Neural crest cell (in vitro differentiated cells): ENCODE measurements around the gene CFAP53. TPM values are rescaled to one million over a fixed set of nuclear protein-coding genes. Genes with fewer than 3 reads are reported as not detected.

Experiments used
- DNase-seq: peaks from one replicate; pipeline ENCODE4 v3.0.0; 2021; ENCODE audit warnings: low read depth, mixed read lengths, low spot score
- H3K27ac Mint-ChIP-seq: one replicate; pipeline ENCODE4 v1.8.0; 2021; ENCODE audit warnings: mild to moderate bottlenecking, mixed read lengths; ENCODE audit not compliant: unreplicated experiment
- H3K27me3 Mint-ChIP-seq: 2 replicates; pipeline ENCODE4 v1.8.0; 2021; ENCODE audit warnings: low read depth, mild to moderate bottlenecking, mixed read lengths
- H3K36me3 Mint-ChIP-seq: 2 replicates; pipeline ENCODE4 v1.8.0; 2021; ENCODE audit warnings: low read depth, mild to moderate bottlenecking, mixed read lengths
- H3K4me1 Mint-ChIP-seq: 2 replicates; pipeline ENCODE4 v1.8.0; 2021; ENCODE audit warnings: mixed read lengths
- H3K4me3 Mint-ChIP-seq: one replicate; pipeline ENCODE4 v1.8.0; 2021; ENCODE audit warnings: mild to moderate bottlenecking, mixed read lengths
- H3K9me3 Mint-ChIP-seq: 2 replicates; pipeline ENCODE4 v1.8.0; 2021; ENCODE audit warnings: mixed read lengths
- CTCF ChIP-seq: fragments of 200-600 bp; sonication (generic); conservative IDR thresholded peaks from 2 replicates; pipeline ENCODE4 v1.5.0; 2021; ENCODE audit warnings: antibody characterized with exemption, mild to moderate bottlenecking
- long read RNA-seq: library from polyadenylated mRNA; unstranded; transcript quantifications from one replicate; pipeline ENCODE4 v2.0.0, GENCODE V29; 2020
- total RNA-seq: library from RNA; stranded (reverse); gene quantifications from 2 replicates; pipeline ENCODE4 v1.2.1, GENCODE V29; 2021

The CFAP53 gene
- total RNA-seq = 0.54 and 0.84 TPM in 2 replicates
- long read RNA-seq, partial matches to known transcripts = 0 of 1 reads
- long read RNA-seq, other reads (novel, unspliced or antisense) = 1 of 1 reads

DNA sequence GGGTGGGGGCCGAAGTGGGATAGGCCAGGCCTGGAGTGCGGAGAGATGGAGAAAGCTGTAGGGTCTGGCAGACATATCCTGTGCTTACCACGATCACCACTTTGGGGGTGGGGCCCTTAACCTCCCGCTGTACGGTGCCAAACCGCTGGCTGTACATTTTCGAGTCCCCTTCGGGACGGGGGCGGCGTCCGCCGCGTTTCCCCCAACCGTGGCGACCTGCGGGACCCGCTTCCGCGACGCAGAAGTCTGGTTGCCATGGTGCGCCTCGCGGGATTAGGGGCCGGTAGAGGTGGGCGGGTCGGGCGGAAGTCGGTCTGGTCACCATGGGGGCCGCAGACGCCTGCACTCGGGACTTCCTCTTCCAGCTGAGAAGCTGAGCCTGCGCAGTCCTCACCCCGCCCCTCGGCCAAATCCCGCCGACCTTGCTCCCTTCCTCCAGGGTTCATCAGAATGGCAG lies at the start of gene CFAP53:
Gene CFAP53, minus strand, starts transcription at position 248 of the 457 bp plus-strand sequence. Its CDS starts 91 bp downstream, at position 157.
- DNase-seq = peak; percentile 81
- Mint-ChIP-seq H3K9me3 (no peaks in the 10 kb centered on the region), H3K27ac (peak within 1 kb of the TSS; percentile 81), H3K36me3 (peaks cover 19% of the 10 kb centered on the region), H3K4me1 (peaks cover 10% of the 10 kb centered on the region), H3K4me3 (peak within 1 kb of the TSS; percentile 91), H3K27me3 (peaks cover 20% of the 10 kb centered on the region)
- no peak for TF ChIP-seq CTCF

DNA sequence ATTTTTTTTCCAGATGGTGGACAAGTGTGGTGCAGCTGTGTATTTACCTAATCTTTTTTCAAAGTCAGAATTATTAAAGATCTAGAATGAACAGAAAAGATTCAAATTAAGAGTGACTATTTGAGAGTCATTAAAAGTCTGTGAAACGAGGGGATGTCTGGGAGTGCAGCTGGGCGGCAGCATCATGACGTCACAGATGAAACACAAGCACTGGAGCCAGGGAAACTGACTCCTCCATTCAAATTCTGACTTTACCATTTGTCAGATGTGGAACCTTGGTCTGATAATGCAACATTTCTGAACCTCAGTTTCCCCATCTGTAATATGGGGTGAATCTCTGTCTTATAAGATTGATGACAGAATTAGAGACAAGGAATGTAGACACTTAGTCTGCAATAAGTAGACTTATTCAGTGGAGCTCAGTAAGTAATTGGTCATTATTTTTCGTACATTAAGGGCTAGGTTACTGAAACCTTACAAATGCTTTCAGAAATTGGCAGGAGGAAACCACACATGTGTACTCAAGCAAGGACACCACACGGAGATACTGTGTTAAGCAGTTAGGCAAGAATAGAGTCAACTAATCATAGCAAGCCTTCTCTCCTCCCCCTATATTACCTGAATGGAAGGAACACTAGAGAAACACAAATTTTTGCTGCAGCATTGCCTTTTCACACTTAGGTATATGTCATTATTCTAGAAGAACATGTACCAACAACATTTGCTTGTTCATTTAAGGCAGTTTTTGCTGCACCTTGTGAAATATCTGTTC lies 49.0 kb upstream of the CFAP53 start:
- H3K27ac Mint-ChIP-seq = no peak overlapping the region
- TF ChIP-seq CTCF = no peak
- H3K4me1 Mint-ChIP-seq = no peaks in the 10 kb centered on the region
- H3K27me3 Mint-ChIP-seq = peaks cover 53% of the 10 kb centered on the region
- H3K36me3 Mint-ChIP-seq = no peaks in the 10 kb centered on the region
- H3K4me3 Mint-ChIP-seq = no peak overlapping the region
- H3K9me3 Mint-ChIP-seq = no peaks in the 10 kb centered on the region
- DNase-seq = no peak

- no peaks in the 10 kb centered on the region for H3K36me3 Mint-ChIP-seq
- H3K27me3 Mint-ChIP-seq = peaks cover 52% of the 10 kb centered on the region
- no peak overlapping the region for H3K27ac Mint-ChIP-seq
- no peaks in the 10 kb centered on the region for H3K9me3 Mint-ChIP-seq
- no peak for DNase-seq
- H3K4me3 Mint-ChIP-seq = no peak overlapping the region
- H3K4me1 Mint-ChIP-seq = no peaks in the 10 kb centered on the region
- TF ChIP-seq CTCF = no peak
Observed at GRCh38 chr18:50313873-50314460, 47.7 kb upstream of the CFAP53 start.

DNA sequence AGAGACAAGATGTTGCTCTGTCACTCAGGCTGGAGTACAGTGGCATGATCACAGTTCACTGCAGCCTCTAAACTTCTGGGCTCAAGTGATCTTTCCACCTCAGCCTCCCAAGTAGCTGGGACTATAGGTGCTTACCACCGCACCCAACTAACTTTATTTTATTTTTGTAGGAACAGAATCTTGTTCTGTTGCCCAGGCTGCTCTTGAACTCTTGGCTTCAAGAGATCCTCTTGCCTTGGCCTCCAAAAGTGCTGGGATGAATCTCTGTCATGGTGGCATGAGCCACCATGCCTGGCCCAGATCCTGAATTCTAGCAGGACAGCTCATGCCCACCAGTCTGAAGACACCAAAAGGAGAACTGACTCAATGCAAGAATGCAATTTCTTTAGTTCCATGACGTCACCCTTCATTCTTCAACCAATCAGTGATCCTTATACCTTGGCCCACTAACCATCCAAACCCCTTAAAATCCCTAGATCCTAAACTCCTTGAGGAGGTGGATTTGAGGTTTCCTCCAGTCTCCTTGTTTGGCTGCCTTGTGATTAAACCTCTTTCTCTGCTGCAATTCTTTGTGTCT lies 46.8 kb upstream of the CFAP53 start:
- H3K4me1 Mint-ChIP-seq = no peaks in the 10 kb centered on the region
- H3K27ac Mint-ChIP-seq = no peak overlapping the region
- peaks cover 48% of the 10 kb centered on the region for H3K27me3 Mint-ChIP-seq
- H3K9me3 Mint-ChIP-seq = no peaks in the 10 kb centered on the region
- no peak for DNase-seq
- H3K36me3 Mint-ChIP-seq = no peaks in the 10 kb centered on the region
- no peak overlapping the region for H3K4me3 Mint-ChIP-seq
- TF ChIP-seq CTCF = no peak

DNA sequence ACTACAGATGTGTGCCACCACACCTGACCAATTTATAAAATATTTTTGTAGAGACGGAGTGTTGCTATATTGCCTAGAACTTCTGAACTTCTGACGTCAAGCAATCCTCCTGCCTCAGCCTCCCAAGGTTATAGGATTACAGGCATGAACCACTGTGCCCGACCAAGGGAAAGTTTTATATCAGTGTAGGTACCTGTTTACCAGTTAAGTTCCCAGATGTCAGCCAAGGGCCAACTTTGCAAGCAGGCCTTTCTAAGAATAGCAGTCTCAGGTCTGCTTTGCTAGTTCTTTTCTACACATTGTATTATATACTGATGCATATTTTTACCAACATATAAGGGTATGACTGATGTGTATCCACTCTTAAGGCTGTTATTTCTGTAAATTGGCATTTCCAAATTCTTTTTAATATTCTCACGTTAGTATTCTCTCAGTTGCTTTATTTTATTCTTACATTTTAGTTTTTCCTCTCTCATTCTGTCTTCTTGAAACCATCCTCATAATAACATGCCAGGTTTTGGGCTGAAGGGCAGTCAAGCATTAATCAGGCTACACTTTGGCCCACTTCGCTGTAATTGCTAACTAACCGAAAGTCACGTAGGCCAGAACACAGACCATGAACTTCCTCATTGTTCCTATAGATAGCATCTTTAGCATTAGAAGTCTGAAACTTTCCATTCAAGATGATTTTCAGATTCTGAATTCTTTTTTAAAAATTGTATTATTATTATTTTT lies 46.2 kb upstream of the CFAP53 start:
- Mint-ChIP-seq H3K27ac (no peak overlapping the region), H3K27me3 (peaks cover 50% of the 10 kb centered on the region), H3K36me3 (no peaks in the 10 kb centered on the region)

More for the DNA sequence above, 46.2 kb upstream of the CFAP53 start:
- H3K4me1 Mint-ChIP-seq = peaks cover 5% of the 10 kb centered on the region
- no peak for DNase-seq
- no peak overlapping the region for H3K4me3 Mint-ChIP-seq
- TF ChIP-seq CTCF = no peak
- no peaks in the 10 kb centered on the region for H3K9me3 Mint-ChIP-seq
